Epithelial cell of esophagus (primary cell): Measurements from ENCODE around the gene LMBRD2.

ENCODE experiments used
- DNase-seq: peaks from one replicate; pipeline ENCODE4 v3.0.0; 2010; ENCODE audit warnings: low read depth
- H3K4me3 ChIP-seq: 2 replicates; pipeline ENCODE4 v1.5.1; 2011; ENCODE audit warnings: mild to moderate bottlenecking, low read length, control low read depth
- CTCF ChIP-seq: IDR thresholded peaks from 2 replicates; pipeline ENCODE4 v1.5.1; 2011; ENCODE audit warnings: low read depth, mild to moderate bottlenecking, low read length, control low read depth, inconsistent platforms; ENCODE audit not compliant: insufficient read depth; ENCODE audit errors: missing control alignments

Gene LMBRD2

GRCh38 chr5:36153298-36153677, 1.6 kb upstream of the LMBRD2 start:
- H3K4me3 ChIP-seq, result peak overlapping the region; percentile 93
- no peak for DNase-seq
- no peak for TF ChIP-seq CTCF

- H3K4me3 ChIP-seq, result peak overlapping the region; percentile 93
- TF ChIP-seq CTCF, result no peak
- peak; percentile 26 for DNase-seq
Measured at GRCh38 chr5:36152324-36153297, 924 bp upstream of the LMBRD2 start.

- peak; percentile 34 for TF ChIP-seq CTCF
- H3K4me3 ChIP-seq, result peak overlapping the region; percentile 93
- DNase-seq, result peak; percentile 63
Measured at GRCh38 chr5:36150676-36151433, 832 bp downstream of the LMBRD2 start.

- H3K4me3 ChIP-seq, result no peak overlapping the region
- TF ChIP-seq CTCF, result no peak
- no peak for DNase-seq
Measured at GRCh38 chr5:36147681-36148080, 4.0 kb downstream of the LMBRD2 start.

- DNase-seq, result no peak
- no peak overlapping the region for H3K4me3 ChIP-seq
- TF ChIP-seq CTCF, result no peak
Measured at GRCh38 chr5:36146390-36146789, 5.3 kb downstream of the LMBRD2 start.

- no peak for DNase-seq
- no peak for TF ChIP-seq CTCF
- no peak overlapping the region for H3K4me3 ChIP-seq
Measured at GRCh38 chr5:36145311-36145710, 6.4 kb downstream of the LMBRD2 start.
